Bone marrow (tissue), 2 donors: ENCODE results near the gene CDH22.

Experiments used
- DNase-seq, 2 donors: peaks; one replicate each; lab custom pipeline; 2025; lab: John Stamatoyannopoulos, UW

Gene CDH22

DNA sequence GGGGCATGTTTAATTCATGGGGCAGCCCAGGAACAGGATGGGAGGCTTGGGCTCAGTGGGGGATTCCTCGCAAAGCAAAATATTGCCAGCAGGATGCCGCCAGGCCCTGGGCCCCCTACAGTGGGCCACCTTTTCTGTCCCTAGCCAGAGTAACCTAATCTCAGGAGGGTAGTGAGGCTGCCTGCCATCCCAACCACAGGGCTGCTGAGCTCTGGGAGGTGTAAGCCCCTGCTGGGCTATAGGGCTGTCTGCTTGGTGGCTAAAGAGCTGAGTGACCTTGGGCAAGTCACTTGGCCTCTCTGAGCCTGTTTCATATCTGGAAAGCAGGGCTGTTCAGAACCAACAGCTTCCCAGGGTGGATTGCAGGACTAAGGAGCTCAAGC is 35.7 kb upstream of the CDH22 start:
- DNase-seq = no peak

DNA sequence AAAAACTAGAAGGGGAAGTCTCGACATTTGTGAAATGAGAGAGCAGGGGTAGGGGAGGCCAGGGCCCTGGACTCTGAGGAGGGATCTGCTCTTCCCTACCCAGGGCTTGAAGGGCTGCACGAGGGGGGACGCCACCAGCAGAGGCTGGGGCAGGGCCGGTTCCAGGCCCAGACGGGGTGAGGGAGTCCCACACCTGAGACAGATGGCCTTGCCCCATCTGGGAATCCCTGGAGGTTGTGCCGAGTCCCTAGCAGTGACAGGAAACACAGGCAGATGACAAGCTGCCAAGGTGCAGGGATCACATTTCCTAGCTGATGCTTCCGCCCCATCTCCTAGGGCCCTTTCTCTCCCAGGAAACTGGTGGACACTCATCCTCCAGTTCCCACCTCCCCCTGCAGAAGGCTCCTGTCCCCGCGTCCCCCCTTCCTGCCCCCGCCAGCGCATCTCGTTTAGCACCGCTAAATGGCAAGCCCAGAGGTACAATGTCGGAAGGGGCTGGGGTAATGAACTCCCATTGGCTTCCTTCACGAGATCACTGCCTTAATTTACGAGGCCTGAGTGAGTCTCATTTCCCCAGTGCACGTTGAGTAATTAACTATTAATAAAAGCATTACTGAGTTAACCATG is 35.2 kb upstream of the CDH22 start:
- DNase-seq = no peak

DNA sequence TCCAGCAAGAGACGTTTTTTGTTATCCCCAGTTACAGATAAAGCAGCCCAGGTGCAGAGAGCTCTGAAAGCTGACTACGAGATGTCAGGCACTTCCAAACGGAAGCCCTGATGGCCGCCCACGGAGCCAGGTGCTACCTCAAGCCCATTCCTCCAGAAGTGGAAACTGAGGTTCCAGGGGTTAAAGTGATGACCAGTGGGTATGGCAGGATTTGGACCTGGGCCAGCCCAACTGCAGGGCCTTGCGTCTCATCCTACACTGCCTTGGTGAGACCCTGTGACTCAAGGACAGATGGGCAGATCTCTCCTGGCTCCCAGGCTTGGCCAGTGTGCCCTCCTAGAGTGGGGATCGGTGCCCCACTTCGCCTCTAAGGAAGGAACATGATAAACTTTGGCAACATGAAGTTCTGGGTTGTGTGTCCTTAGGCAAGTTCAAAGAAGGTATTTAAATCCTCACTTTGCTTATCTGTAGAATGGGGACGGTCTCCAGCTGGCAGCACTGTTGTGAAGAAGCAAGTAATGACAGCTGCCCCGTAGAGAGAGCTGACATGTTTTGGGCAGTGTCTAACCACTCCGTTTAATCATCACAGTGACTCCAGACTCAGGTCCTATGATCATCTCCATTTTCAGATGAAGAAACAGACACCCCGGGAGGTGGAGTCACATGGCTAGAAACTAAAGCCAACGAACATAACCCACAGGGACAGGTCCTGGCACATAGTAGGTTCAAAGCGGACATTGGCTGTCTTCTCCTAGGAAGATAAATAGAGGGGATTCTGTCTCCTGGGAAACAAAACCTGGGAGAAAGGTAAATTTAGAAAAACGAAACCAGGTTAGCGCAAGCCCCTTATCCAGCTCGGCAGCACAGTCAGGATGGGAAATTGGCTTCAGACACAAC is 34.4 kb upstream of the CDH22 start:
- DNase-seq = no peak

DNA sequence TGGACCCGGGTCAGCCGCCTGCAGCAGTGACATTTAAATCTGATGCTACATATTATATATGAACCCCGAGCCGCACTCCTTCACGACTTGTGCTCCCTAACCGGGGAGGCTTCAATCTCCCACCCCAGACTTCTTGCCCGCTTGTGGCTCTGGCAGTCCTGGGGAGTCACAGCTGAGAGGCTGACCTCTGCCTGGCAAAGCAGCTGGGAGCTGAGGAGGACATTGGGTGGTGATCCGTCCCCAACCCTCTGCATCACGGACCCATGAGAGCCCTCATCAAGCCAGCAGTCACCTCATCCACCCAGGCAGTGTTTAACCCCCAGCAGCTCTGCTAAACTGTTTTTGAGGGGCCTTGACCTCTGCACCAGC is 33.7 kb upstream of the CDH22 start:
- DNase-seq = no peak

DNA sequence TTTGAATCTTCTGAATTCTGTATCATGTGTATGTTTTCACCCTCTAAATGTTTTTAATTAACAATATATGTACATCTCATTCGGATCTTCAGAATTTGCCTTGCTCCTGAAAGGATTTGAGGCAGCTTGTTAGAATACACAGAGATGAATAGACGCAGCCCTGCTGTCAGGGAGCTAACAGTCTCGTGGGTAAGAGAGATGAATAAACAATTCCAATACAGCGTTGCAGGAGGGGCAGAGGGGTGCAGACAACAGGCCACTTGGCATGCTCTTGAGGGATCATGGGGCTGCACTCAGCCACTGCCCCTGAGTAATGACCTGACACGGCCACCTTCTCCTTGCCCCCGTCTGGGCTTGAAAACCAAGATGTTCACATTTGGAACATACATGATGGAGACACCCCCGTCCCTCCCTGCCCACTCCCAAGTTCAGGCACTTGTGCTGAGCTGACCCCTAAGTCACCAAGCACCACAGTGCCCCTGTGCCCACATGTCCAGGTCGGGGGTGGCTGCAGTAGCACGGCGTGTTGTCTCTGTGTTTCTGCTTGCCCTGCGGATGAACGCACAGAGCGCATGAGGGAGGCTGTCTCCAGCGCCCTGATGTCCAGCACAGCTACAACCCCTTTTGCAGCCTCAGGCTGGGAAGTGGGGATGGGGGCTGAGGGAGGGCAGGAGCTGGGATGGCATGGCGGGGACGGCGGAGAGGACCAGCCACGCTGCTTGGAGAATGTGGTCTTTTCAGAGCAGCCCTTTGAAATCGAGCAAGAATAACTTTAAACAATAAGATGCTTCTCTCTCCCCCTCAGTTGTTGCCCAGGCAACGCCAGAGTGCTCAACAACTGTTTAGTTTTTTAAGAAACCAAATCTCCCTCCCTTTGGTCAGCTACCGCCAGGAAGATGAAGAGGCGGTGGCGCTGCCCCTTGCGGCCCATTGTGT is 33.0 kb upstream of the CDH22 start:
- no peak for DNase-seq

DNA sequence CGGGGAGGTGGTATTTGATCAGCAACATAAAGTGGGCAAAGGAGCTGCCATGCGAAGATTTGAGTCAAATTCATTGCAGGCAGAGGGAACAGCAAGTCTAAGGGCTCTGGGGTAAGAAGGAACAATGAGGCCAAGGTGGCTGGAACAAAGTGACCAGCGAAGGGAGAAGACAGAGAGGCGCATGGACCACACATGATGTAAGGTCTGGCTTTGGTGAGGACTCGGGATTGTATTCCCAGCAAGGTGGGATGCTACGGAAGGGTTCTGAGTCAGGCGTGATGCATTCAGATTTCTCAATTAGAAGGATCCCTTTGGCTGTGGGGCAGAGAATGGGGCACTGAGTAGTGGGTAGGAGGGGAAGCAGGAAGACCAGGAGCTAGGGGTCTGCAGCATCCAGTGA is 30.7 kb upstream of the CDH22 start:
- DNase-seq = no peak

DNA sequence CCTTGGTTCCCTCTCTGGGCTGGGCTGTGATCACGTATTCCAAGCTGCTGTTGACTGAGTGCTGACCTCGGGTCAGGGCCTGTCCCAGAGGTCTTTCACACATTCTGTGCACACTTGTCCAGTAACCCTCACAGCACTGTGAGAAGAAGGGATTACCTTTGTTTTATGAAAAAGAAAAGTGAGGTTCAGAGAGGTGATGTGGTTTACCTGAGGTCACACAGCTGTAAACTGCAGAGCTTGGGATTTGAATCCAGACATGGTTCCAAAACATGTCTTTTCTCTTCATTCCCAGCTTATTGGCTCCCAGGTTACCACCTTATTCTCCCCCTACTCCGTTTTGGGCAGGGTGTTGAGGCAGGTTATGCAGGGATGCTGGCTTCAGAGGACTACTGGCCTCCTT is 28.4 kb upstream of the CDH22 start:
- DNase-seq = no peak

DNA sequence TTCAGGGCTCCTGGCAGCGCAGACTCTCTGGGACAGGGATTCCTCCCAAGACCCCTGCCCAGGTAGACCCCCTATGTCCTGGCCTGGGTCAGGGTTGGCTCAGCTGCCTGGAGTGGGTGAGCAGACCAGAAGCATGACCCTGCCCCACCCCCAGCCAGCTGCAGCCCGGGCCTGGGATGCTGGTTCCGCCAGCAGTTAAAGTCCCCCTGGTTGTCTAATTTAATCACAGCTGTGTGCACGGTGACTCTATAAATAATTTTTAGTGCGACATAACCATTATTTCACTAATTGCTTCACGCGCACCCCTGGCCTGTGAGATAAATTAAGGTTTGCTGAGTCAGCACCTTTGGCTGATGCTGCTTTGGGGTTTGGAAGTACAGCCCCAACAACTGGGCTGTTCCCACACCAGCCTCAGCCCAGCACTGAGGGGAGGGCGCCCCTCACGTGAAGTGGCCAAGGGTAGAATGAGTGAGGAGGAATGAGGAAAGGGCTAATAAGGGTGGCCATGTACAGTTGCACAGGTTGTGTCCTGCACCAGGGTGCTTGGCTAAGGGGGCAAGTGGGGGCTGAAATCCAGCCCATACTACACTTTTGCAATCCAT is 26.1 kb upstream of the CDH22 start:
- DNase-seq = no peak

DNA sequence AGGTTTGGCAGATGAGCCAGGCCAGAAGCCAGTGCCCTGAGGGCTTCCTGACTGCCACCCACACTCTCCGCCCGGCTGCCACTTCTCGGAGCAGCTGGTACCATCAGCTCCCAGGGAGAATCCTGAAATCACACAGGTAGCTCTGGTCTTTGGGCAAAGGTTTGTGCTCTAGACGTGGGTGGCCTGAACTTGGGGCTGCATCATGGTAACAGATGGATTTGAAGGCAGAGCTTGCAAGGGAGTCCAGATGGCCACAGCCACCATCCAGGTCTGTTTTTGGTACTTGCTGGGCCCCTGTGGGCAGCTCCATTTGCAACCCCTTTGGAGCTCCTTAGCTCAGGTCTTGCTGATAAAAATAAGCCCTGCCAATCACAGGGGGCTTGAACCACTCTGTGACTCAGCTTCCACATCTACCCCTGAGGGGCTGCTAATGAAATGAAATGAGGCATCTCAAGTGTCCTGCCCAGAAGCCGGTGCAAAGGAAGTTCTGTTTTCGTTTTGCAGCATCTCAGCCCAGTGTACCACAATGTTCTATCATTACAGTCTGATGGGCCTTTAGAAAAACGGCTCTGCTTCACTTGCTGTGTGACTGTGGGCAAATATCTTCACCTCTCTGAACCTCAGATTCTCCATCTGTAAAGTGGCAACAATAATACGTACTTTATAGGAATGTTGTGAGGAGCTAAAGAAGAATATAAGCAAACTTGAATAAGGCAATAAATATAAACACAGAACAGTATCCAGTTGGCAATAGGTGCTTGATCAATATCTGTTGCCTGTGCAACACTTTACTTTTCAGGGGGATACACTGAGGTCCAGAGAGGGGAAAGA is 25.1 kb upstream of the CDH22 start:
- no peak for DNase-seq

DNA sequence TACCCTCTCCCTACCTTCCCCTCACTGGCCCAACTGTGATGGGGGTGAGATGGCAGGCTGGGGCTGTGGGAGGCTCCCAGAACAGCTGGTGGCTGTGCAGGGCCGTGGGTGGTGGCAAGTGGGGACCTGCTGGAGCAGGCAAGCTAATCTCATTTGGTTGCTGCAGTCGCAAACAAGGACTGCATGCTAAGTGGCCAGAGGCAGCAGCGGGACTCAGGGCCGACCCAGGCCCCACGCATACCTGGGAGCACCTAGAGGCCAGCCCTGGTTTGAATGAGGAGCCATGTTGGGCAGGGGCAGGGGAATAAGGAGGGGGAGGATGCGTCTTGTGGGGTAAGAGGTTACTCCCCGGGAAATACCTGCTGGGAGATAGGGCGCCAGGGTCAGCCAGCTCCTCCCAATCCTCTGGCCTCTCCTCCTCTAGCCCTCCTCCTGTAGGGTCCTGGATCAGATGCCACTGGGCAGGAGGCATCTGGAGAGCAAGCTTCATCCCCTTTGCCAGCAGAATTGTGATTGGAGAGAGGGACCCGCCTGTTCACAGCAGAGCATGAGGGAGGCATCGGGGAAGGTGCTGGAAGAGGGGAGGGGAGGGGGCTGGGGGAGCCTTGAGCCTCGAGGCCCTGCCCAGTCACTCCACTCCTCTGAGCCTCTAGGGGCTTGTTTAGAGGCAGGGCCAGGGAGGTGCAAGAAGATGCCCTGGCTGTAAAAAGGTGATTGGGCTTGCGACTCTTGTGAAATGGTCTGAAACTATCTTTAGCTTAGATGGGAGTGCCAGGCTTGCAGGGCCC is 24.3 kb upstream of the CDH22 start:
- no peak for DNase-seq

DNA sequence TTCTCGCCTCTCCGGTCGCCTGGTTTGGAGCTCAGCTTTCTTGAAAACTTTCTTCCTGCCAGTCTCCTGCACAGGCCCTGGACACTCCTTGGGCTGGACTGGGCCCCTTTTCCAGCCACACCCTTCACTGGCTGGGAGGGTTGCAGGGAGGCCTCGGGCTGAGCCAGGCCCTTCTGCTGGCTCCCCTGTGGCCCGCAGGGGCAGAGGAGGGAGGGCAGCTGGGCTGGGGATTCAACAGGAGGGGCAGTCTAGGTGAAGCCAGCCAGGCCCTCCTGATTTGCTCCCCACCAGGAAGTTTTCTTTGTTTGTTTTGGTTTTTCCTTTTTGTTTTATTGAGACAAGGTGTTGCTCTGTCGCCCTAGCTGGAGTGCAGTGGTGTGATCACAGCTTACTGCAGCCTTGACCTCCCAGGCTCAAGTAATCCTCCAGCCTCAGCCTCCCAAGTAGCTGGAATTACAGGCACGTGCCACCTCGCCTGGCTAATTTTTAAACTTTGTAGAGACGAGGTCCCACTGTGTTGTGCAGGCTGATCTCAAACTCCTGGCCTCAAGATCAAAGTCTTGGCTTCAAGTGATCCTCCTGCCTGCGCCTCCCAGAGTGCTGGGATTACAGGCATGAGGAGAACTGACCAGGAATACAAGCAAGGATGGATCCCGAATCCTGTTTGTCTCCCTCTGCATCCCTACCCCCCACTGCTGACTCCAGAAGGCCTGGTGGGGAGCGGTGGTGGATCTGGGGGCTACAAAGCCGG is 23.5 kb upstream of the CDH22 start:
- DNase-seq = no peak

DNA sequence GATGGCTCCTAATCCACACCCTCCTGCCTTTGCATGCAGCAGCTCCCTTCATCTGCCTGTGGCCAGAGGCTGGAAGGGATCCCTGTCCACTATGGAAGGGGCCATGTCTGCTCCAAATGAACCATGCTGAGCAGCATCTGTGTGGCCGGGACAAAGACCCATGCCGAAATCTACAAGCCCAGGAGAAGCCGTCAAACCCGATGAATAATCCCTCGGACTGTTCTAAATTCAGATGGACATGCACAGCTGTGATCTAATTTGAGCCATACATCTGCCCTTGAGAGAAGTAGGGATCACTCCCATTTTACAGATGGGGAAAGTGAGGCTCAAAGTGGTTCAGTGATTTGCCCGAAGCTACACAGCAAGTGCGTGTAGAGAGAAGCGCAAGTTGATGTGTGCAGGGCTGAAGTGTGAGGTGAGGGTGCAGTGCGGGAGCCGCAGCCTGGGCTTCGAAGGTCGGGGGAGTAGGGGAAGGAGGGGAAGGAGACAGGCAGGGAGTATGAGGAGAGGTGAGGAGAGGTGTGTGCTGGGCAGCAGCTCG is 22.6 kb upstream of the CDH22 start:
- DNase-seq = no peak

DNA sequence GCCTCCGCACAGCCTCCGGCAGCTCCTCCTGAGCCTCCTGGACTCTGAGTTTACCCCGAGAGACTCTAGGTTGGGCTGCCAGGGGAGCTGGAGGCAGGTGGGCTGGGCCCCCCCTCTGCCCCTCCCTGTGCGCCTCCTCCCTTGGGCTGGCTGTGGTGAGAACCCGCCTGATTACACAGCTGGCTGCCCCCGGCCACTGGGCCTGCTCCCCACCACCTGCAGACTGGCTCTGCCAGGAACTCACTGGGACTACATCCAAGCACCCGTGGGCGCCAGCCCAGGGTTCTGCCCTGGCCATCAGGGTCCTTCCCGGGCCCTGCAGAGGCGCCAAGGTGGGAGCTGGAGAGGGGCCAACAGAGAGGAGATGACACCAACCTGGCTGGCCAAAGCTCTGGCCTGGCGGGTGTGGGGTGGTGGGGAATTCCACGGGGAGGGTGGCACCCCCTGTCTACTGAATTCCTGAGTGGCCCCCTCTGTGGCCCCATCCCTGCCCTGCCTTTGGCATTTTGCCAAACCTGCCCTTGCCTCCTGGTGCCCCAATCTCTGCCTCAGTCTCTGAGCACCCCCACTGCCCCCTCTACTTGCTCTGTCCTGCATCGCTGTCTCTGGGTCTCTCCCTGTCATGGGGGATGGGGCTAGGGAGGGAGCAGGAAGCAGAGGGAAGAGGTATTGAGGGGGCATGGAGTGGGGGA is 21.9 kb upstream of the CDH22 start:
- no peak for DNase-seq

DNA sequence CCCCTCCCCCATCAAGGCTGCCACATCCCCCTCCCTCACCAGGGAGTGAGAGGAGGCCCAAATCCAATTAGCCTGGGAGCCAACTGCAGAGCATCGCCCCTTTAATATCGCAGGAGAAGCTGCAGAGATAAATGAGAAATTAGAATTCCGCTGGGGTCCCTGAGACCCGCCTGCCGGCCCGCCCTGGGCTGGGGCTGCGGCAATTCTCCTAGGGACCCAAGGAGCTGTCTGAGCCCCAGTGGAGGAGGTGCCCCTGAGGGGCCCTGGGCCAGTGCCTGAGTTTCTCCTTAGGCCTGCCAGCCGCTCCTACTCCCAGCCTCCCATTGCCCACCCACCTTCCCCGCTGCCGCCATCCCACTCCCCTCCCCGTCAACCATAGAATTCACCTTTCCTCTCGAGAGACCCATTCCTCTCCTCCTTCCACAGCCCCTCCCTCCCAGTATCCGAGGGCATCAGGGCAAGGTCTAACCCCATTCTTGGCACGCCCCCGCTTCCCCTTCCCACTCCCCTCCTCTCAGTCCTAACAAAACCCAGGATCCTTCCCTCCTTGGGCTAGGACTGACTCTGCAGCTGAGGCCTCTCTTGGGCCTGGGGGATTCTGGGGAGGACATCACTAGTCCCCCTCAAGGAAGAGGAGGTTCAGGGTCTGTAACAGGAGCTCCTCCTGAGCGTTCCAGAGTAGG is 20.0 kb upstream of the CDH22 start:
- DNase-seq = no peak

DNA sequence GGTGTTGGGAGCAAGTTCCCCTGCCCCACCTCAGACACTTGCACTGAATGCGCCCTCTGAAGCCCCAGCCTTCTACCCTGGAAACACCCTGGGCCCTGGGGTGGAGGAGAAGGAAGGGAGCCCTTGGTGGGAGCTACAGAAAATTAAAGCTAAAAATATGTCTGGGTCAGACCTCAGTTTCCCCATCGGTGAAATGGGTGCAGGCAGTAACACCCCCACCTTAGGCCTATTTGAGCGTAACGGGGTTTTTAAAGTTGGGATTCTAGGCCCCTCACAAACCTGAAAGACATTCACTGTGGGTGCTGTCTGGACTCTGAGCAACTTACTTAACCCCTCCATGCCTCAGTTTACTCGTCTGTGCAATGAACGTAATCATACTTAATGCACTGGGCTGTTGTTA is 19.3 kb upstream of the CDH22 start:
- no peak for DNase-seq

DNA sequence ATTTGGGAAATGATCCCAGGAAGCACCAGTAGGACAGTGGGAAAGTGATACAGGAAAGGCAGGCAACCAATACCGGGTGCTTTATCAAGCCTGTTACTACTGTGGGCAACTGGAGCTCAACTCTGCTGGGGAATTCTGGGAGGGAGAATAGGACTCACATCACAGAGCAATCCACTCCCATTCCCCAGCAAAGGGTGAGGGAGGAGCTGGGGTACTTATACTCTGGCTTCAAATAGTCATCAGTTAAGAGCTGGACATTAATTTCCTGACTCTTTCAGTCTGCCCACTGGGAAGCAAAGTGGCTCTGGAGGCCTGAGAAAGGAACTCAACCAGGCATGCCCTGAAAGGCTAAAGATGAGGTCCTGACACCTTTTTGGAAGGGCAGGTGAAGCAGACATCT is 17.5 kb upstream of the CDH22 start:
- no peak for DNase-seq

DNA sequence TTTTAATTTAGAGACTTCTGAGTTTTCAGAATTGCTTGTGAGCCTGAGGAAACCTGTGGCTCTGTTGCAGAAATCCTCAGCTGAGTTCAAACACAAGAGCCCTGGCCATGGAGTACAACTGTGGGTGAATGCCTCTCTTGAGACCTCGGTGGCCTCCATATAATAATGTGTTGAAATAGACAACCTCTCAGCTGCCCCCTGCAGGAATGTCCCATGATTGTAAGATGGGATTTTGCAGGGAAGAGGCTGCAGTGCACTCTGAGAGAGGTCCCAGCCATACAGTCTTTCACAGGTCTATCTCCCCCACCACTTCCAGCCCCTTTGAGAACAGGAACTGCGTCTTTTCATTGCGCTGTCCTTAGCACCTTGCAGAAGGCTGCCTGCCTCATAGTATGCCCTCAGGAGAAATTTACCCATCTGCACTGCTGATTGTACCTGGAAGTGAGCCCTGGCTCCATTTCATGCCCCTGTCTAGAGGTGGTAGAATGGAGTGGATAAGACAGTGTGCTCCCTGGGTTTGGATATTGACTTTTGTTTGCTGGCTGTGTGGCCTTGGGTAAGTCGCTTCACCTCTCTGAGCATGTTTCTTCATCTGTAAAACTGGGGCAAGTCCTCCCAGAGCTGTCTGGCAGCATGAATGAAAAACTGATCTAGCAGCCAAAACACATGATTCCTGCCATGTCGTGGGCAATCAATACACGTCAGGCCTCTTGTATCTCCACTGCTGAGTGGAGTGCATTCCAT is 16.8 kb upstream of the CDH22 start:
- DNase-seq = no peak

DNA sequence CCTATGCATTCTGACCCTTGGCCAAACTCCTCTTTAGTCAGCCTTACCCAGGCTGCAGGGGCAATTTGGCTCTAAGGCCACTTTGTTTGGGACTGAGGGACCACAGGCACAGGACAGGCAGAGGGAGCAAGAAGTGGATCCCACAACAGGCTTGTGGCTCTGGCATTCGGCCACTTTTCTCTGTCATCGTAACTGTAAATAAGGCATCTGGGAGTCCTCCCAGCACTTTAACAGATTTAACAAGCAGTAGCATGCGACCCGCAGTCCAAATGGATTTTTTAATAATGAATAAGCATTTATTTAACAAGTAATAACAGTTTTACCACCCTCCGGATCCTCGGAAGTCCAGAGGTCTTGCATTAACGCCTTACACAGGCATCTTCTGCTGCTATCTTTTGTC is 16.1 kb upstream of the CDH22 start:
- no peak for DNase-seq
